Thyroid gland (tissue), 4 donors: ENCODE measurements around the gene TRAM2. TPM values are rescaled to one million over a fixed set of nuclear protein-coding genes. Genes with fewer than 3 reads are reported as not detected.

ENCODE experiments used
- DNase-seq, 2 donors: peaks; one replicate each; pipeline ENCODE4 v3.0.0-alpha.2; 2019
- H3K27ac ChIP-seq, 3 donors: fragments of 200-600 bp; sonication (generic); 1 replicate in 2 of 3; 2 replicates in 1 of 3; pipeline ENCODE4 v1.5.1; 2016 to 2019; ENCODE audit warnings: mild to moderate bottlenecking in 1 of 3, moderate library complexity in 1 of 3
- H3K27me3 ChIP-seq: fragments of 200-600 bp; sonication (generic); one replicate; pipeline ENCODE4 v1.5.1; 2019
- H3K36me3 ChIP-seq, 2 donors: fragments of 200-600 bp; sonication (generic); one replicate each; pipeline ENCODE4 v1.5.1; 2016 to 2019
- H3K4me1 ChIP-seq, 2 donors: fragments of 200-600 bp; sonication (generic); one replicate each; pipeline ENCODE4 v1.5.1; 2017 to 2019
- H3K4me3 ChIP-seq, 3 donors: fragments of 200-600 bp; sonication (generic); replicated peaks in 1 of 3; 1 replicate in 2 of 3; 2 replicates in 1 of 3; pipeline ENCODE4 v1.5.1; 2016; ENCODE audit warnings: mild to moderate bottlenecking in 1 of 3
- H3K9me3 ChIP-seq: fragments of 200-600 bp; sonication (generic); one replicate; pipeline ENCODE4 v1.5.1; 2017
- POLR2A ChIP-seq, 2 donors: fragments of 450-650 bp; IDR thresholded peaks; one replicate each; pipeline ENCODE4 v1.6.1; 2017; ENCODE audit warnings: antibody characterized with exemption in 2 of 2, mild to moderate bottlenecking in 2 of 2, moderate library complexity in 1 of 2
- WGBS, 2 donors: methylation state at CpG; one replicate each; pipeline ENCODE4 v1.1.5; 2017; 5-methylcytosine and 5-hydroxymethylcytosine counted together
- intact Hi-C: fragments of 100-400 bp; cut with DNase I; formaldehyde crosslinking; loops from one replicate; pipeline ENCODE4 v1.15.1; 2023
- total RNA-seq, 4 donors: library from RNA; depleted of rRNA; stranded (reverse); fragments of >200 nt; gene quantifications; one replicate each; pipeline ENCODE4 v1.2.3, GENCODE V29; 2016
- TF ChIP-seq, protein P1 (sequence below), 6 experiments: fragments of 200-600 bp in 3 of 6; fragments of 450-650 bp in 3 of 6; sonication (generic) in 3 of 6; IDR thresholded peaks; one replicate each; pipeline ENCODE4 v1.5.1; 2016 to 2019; ENCODE audit warnings: antibody characterized with exemption in 6 of 6, mild to moderate bottlenecking in 2 of 6, inconsistent platforms in 1 of 6, moderate library complexity in 1 of 6

TRAM2 gene
- total RNA-seq, 4 donors from 2014 or later, result 16.5 to 21.8 (median 19.7) TPM

DNA sequence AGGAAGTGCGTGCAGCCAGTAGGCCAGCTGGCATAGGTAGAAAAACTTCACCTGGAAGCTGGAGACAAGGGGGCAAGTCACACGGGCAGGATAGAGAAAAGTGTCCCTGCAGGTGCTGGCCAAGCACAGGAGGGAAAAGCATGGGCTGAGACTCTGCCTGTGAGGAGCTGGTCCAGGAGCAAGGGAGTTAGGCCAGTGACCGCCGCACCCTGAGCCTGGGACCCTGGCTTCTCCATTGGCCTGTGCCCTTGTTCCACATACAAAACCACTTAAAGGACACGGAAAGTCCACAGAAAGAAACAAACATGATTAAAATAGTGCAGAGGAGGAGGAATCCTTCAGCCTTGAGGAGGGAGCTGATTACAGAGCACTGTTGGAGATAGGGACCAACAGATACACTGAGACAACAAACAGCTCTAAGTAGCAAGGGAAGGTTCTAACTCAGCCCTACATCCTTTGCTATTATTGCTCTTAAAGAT, 68.6 kb downstream of the TRAM2 start:
- intact Hi-C loops, result loop anchor here (10.0 kb wide), 1 partner anchor 157 kb away; no protein-coding TSS in a partner anchor
- Histone ChIP-seq H3K4me3 (no peak overlapping the region), H3K27me3 (no peaks in the 10 kb centered on the region), H3K9me3 (no peaks in the 10 kb centered on the region), H3K4me1 (peaks cover 7 to 45% of the 10 kb centered on the region in 2 donors), H3K36me3 (peaks cover 10 to 20% of the 10 kb centered on the region in 2 donors), H3K27ac (no peak overlapping the region)
- no peak for TF ChIP-seq POLR2A (IDR thresholded peaks at IDR 0.05)
- TF ChIP-seq, protein P1, sequence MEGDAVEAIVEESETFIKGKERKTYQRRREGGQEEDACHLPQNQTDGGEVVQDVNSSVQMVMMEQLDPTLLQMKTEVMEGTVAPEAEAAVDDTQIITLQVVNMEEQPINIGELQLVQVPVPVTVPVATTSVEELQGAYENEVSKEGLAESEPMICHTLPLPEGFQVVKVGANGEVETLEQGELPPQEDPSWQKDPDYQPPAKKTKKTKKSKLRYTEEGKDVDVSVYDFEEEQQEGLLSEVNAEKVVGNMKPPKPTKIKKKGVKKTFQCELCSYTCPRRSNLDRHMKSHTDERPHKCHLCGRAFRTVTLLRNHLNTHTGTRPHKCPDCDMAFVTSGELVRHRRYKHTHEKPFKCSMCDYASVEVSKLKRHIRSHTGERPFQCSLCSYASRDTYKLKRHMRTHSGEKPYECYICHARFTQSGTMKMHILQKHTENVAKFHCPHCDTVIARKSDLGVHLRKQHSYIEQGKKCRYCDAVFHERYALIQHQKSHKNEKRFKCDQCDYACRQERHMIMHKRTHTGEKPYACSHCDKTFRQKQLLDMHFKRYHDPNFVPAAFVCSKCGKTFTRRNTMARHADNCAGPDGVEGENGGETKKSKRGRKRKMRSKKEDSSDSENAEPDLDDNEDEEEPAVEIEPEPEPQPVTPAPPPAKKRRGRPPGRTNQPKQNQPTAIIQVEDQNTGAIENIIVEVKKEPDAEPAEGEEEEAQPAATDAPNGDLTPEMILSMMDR (IDR thresholded peaks at IDR 0.05), result no peak
- WGBS, 2 donors, result 91 to 97% methylated on average over 5 of the region's 5 CpGs
- no peak for DNase-seq

DNA sequence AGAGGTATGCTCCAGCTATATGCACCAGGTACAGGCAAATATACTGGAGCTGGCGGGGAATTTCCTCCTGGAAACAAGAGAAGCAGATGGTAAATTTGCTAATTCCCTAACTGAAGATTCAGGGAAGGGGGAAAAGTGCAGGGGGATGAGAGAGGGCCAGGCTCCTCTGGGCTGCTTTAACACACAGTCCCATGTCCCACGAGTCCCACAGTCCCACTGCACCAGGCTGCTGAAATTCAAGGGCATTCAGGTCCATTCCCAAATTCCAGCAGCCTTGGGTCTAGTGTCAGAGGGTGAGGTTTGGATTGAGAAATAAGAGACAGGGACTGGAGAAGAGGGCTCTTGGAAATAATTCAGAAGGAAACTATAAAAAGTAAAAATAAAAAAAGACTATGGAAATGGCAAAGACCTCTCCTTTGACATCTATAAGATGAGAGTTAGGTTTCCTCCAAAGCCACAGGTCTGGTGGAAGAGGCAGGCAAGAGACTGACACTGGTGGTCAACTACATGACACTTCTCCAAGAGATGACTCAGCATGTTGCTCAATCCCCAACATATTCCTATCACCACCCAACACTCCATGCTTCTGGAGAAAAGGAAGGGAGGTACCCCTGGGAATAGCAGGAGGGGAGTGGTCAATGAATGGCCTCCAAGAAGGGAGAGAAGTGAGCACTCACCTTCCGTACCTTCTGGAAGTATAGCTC, 69.2 kb downstream of the TRAM2 start:
- Histone ChIP-seq H3K36me3 (peaks cover 10 to 20% of the 10 kb centered on the region in 2 donors), H3K4me1 (peaks cover 7 to 47% of the 10 kb centered on the region in 2 donors), H3K4me3 (no peak overlapping the region), H3K27me3 (no peaks in the 10 kb centered on the region), H3K27ac (no peak overlapping the region), H3K9me3 (no peaks in the 10 kb centered on the region)
- no peak for TF ChIP-seq POLR2A (IDR thresholded peaks at IDR 0.05)
- TF ChIP-seq, protein P1 (IDR thresholded peaks at IDR 0.05), result no peak
- WGBS, 2 donors, result 92 to 93% methylated on average over 3 of the region's 3 CpGs
- intact Hi-C loops, result loop anchor here (10.0 kb wide), 1 partner anchor 157 kb away; no protein-coding TSS in a partner anchor
- no peak for DNase-seq

DNA sequence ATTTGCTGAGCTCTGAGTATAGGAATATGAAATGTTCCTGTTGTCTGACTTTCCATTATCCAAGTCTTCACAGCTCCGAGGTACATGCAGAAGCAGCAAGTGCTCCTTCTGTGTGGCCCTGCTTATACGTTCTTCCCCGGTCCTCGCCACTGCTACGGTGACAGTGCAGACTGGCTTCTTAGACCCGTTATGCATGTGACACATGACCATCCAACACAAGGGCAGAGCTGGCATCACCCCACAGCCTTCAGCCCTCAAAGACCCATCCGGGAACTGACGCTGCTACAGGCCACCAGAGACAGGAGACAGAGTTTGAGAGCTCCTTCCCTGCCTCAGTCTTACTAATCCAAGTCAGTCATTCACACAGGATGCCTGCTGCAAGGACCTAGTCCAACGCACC, 70.4 kb downstream of the TRAM2 start:
- WGBS, 2 donors, result 92 to 93% methylated on average over 7 to 9 of the region's 9 CpGs
- TF ChIP-seq, protein P1 (IDR thresholded peaks at IDR 0.05), result no peak
- no peak for TF ChIP-seq POLR2A (IDR thresholded peaks at IDR 0.05)
- Histone ChIP-seq H3K9me3 (no peaks in the 10 kb centered on the region), H3K27ac (no peak overlapping the region), H3K36me3 (peaks cover 13 to 20% of the 10 kb centered on the region in 2 donors), H3K4me3 (no peak overlapping the region), H3K4me1 (peaks cover 7 to 36% of the 10 kb centered on the region in 2 donors), H3K27me3 (no peaks in the 10 kb centered on the region)
- intact Hi-C loops, result loop anchor here (10.0 kb wide), 1 partner anchor 158 kb away; no protein-coding TSS in a partner anchor
- DNase-seq, result no peak

DNA sequence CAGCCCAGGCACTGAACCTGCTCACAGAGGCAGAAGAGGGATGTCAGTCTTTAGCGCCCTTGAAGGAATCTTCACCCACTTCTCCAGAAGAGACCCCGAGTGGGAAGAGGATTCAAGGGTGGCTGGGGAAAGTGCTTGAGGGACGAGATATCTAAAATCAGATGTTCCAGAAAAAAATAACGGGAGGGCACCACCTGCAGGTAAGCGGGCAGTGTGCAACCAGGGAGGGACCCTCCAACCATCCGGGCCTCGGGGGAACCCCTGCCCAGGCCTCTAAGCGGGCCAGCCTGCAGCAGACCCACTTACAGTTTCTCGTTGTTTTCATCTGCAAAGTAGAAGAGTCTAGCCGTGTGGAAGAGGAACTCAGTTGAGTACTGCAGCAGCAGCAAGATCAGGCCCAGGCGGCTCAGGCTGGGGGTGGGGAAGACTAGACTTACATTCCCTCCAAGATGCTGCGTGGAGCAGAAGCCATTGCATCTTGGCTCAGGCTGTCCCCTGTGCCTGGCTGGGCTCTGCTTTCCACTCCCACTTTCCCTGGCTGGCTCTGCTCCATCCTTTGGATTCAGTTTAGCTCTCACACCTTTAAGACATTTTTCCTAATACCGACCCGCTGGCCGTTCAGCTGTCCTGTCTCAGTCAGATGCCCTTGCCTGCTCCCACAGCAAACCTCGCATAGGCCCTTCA, 71.0 kb downstream of the TRAM2 start:
- DNase-seq, result no peak
- Histone ChIP-seq H3K4me3 (no peak overlapping the region), H3K27ac (no peak overlapping the region), H3K4me1 (peaks cover 7 to 30% of the 10 kb centered on the region in 2 donors), H3K27me3 (no peaks in the 10 kb centered on the region), H3K36me3 (peaks cover 13 to 20% of the 10 kb centered on the region in 2 donors), H3K9me3 (no peaks in the 10 kb centered on the region)
- 81 to 91% methylated on average over 16 of the region's 16 CpGs for WGBS, 2 donors
- intact Hi-C loops, result loop anchor here (10.0 kb wide), 1 partner anchor 159 kb away; no protein-coding TSS in a partner anchor
- TF ChIP-seq POLR2A (IDR thresholded peaks at IDR 0.05), result no peak
- TF ChIP-seq, protein P1 (IDR thresholded peaks at IDR 0.05), result no peak
